ENCODE results near the gene RPS27A.

GRCh38 chr2:55196526-55196925 lies 36.0 kb upstream of the RPS27A start:
- TF ChIP-seq CTCF (conservative IDR thresholded peaks at IDR 0.05; ENCODE audit: low read depth, low read length) (no peak), EZH2 (IDR thresholded peaks at IDR 0.05; ENCODE audit: low read length, unreplicated experiment) (no peak)
